H1 (cell line): ENCODE measurements around the gene CFAP58. TPM values are rescaled to one million over a fixed set of nuclear protein-coding genes. Genes with fewer than 3 reads are reported as not detected.

ENCODE experiments used
- CTCF ChIA-PET: fragments of 300-600 bp; sonication (Branson Sonifier 250); formaldehyde crosslinking; loops from one replicate; lab custom pipeline; 2021; ENCODE audit not compliant: partially characterized antibody; lab: Charles Lee
- POLR2A ChIA-PET: fragments of 300-600 bp; sonication (Branson Sonifier 250); formaldehyde crosslinking; loops from one replicate; lab custom pipeline; 2021; ENCODE audit warnings: inconsistent platforms; ENCODE audit not compliant: partially characterized antibody; lab: Charles Lee
- DNase-seq, 2 experiments: peaks; one replicate each; pipeline versions ENCODE4 v3.0.0 to v3.0.0-alpha.2; 2010 to 2022; ENCODE audit warnings: low spot score in 2 of 2, low read depth in 1 of 2, mixed read lengths in 1 of 2
- FAIRE-seq: peaks from 2 replicates; lab custom pipeline; 2011; peaks lifted over from hg19 to GRCh38; lab: Jason Lieb, UNC
- H2AFZ ChIP-seq: 2 replicates; pipeline ENCODE4 v1.8.1; 2012; ENCODE audit warnings: low read length, inconsistent platforms
- H2AK5ac ChIP-seq: 2 replicates; pipeline ENCODE4 v1.6.1; 2013; ENCODE audit warnings: low read depth, low read length
- H2BK120ac ChIP-seq: replicated peaks from 2 replicates; pipeline ENCODE3; 2013; ENCODE audit warnings: low read depth, low read length, inconsistent platforms
- H2BK12ac ChIP-seq: 2 replicates; pipeline ENCODE4 v1.6.1; 2013; ENCODE audit warnings: low read depth, low read length
- H2BK15ac ChIP-seq: 2 replicates; pipeline ENCODE4 v1.6.1; 2013; ENCODE audit warnings: low read length
- H2BK20ac ChIP-seq: 2 replicates; pipeline ENCODE4 v1.6.1; 2013; ENCODE audit warnings: low read length
- H2BK5ac ChIP-seq: 2 replicates; pipeline ENCODE4 v1.6.1; 2013; ENCODE audit warnings: low read depth, low read length
- H3K14ac ChIP-seq: 2 replicates; pipeline ENCODE4 v1.6.1; 2013; ENCODE audit warnings: inconsistent platforms; ENCODE audit not compliant: insufficient read length
- H3K18ac ChIP-seq: 2 replicates; pipeline ENCODE4 v1.6.1; 2013; ENCODE audit warnings: low read length; ENCODE audit errors: extremely low read depth
- H3K23ac ChIP-seq: 2 replicates; pipeline ENCODE4 v1.6.1; 2013; ENCODE audit warnings: inconsistent platforms; ENCODE audit not compliant: insufficient read length
- H3K23me2 ChIP-seq: 2 replicates; pipeline ENCODE4 v1.6.1; 2013; ENCODE audit warnings: low read depth, low read length
- H3K27ac ChIP-seq: 2 replicates; pipeline ENCODE4 v1.6.1; 2011; ENCODE audit warnings: low read depth, low read length, inconsistent platforms
- H3K27me3 ChIP-seq, 4 experiments: replicated peaks in 1 of 4; 1 replicate in 1 of 4; 2 replicates in 3 of 4; pipeline versions ENCODE4 v1.6.1 to v1.8.1; 2011 to 2013; ENCODE audit warnings: low read length in 3 of 4, mild to moderate bottlenecking in 3 of 4, inconsistent platforms in 2 of 4, mixed read lengths in 2 of 4, moderate library complexity in 1 of 4; ENCODE audit not compliant: control insufficient read depth in 3 of 4, insufficient read depth in 3 of 4; ENCODE audit errors: extremely low read depth in 1 of 4
- H3K36me3 ChIP-seq, 4 experiments: 2 replicates each; pipeline versions ENCODE4 v1.6.1 to v1.8.1; 2011 to 2013; ENCODE audit warnings: mild to moderate bottlenecking in 4 of 4, low read length in 3 of 4, moderate library complexity in 2 of 4, control low read depth in 1 of 4, inconsistent platforms in 1 of 4; ENCODE audit not compliant: insufficient read depth in 4 of 4, control insufficient read depth in 2 of 4
- H3K4ac ChIP-seq: replicated peaks from 2 replicates; pipeline ENCODE3; 2013; ENCODE audit warnings: low read length, low read depth, mixed read lengths, inconsistent platforms; ENCODE audit not compliant: insufficient read length
- H3K4me1 ChIP-seq, 4 experiments: replicated peaks in 1 of 4; 1 replicate in 1 of 4; 2 replicates in 3 of 4; pipeline versions ENCODE4 v1.6.1 to v1.8.1; 2011 to 2013; ENCODE audit warnings: low read length in 3 of 4, inconsistent platforms in 2 of 4, mixed read lengths in 1 of 4; ENCODE audit not compliant: insufficient read depth in 4 of 4, control insufficient read depth in 3 of 4
- H3K4me2 ChIP-seq, 2 experiments: 2 replicates each; pipeline versions ENCODE4 v1.6.1 to v1.8.1; 2011 to 2013; ENCODE audit warnings: low read depth in 2 of 2, low read length in 2 of 2, control low read depth in 1 of 2, inconsistent platforms in 1 of 2, mild to moderate bottlenecking in 1 of 2; ENCODE audit not compliant: insufficient read depth in 1 of 2
- H3K4me3 ChIP-seq, 4 experiments: fragments of 200-600, 300-600 bp in 1 of 4; sonication (generic), shearing (Covaris generic), sonication (Bioruptor Twin) in 1 of 4; 2 replicates each; pipeline versions ENCODE4 v1.5.1 to v1.8.1; 2011 to 2016; ENCODE audit warnings: low read length in 4 of 4, low read depth in 3 of 4, control low read depth in 2 of 4, inconsistent platforms in 2 of 4, mild to moderate bottlenecking in 2 of 4, mixed read lengths in 1 of 4, moderate library complexity in 1 of 4; ENCODE audit not compliant: insufficient read depth in 2 of 4; ENCODE audit errors: extremely low read depth in 1 of 4
- H3K56ac ChIP-seq: replicated peaks from 2 replicates; pipeline ENCODE3; 2013; ENCODE audit warnings: low read depth, mild to moderate bottlenecking, mixed read lengths, low read length, inconsistent platforms; ENCODE audit not compliant: insufficient read length
- H3K79me1 ChIP-seq: 2 replicates; pipeline ENCODE4 v1.6.1; 2013; ENCODE audit warnings: low read depth, low read length, control low read depth
- H3K79me2 ChIP-seq, 2 experiments: 2 replicates each; pipeline versions ENCODE4 v1.6.1 to v1.8.1; 2012 to 2013; ENCODE audit warnings: low read length in 2 of 2, mild to moderate bottlenecking in 2 of 2, inconsistent platforms in 1 of 2; ENCODE audit not compliant: insufficient read depth in 2 of 2, control insufficient read depth in 1 of 2
- H3K9ac ChIP-seq, 4 experiments: replicated peaks in 1 of 4; 1 replicate in 1 of 4; 2 replicates in 3 of 4; pipeline versions ENCODE4 v1.6.1 to v1.8.1; 2011 to 2013; ENCODE audit warnings: low read depth in 3 of 4, low read length in 3 of 4, control low read depth in 2 of 4, mild to moderate bottlenecking in 2 of 4, moderate library complexity in 2 of 4, inconsistent platforms in 1 of 4; ENCODE audit errors: extremely low read depth in 1 of 4
- H3K9me3 ChIP-seq, 2 experiments: 2 replicates each; pipeline versions ENCODE4 v1.6.1 to v1.8.1; 2012 to 2013; ENCODE audit warnings: mild to moderate bottlenecking in 2 of 2, moderate library complexity in 2 of 2, control low read depth in 1 of 2, inconsistent platforms in 1 of 2, low read depth in 1 of 2, low read length in 1 of 2, mixed read lengths in 1 of 2; ENCODE audit not compliant: insufficient read depth in 2 of 2
- H4K20me1 ChIP-seq, 2 experiments: replicated peaks in 1 of 2; 2 replicates each; pipeline versions ENCODE3 to v1.8.1; 2011 to 2013; ENCODE audit warnings: inconsistent platforms in 2 of 2, low read length in 2 of 2, mild to moderate bottlenecking in 1 of 2; ENCODE audit not compliant: insufficient read depth in 2 of 2, control insufficient read depth in 1 of 2
- H4K5ac ChIP-seq: 2 replicates; pipeline ENCODE4 v1.6.1; 2013; ENCODE audit warnings: low read length, low read depth, mixed read lengths, inconsistent platforms; ENCODE audit not compliant: insufficient read length
- H4K8ac ChIP-seq: 2 replicates; pipeline ENCODE4 v1.8.0; 2013; ENCODE audit warnings: mild to moderate bottlenecking, moderate library complexity, low read length, inconsistent platforms; ENCODE audit not compliant: insufficient read depth; ENCODE audit errors: extremely low read depth
- H4K91ac ChIP-seq: replicated peaks from 2 replicates; pipeline ENCODE3; 2013; ENCODE audit warnings: low read length, mixed read lengths, inconsistent platforms; ENCODE audit not compliant: insufficient read length
- ATF2 ChIP-seq: IDR thresholded peaks from 2 replicates; pipeline ENCODE4 v1.6.1; 2012; ENCODE audit warnings: low read length, inconsistent platforms
- CEBPB ChIP-seq: IDR thresholded peaks from 2 replicates; pipeline ENCODE4 v1.6.1; 2012; ENCODE audit warnings: low read depth, low read length
- EZH2 ChIP-seq: fragments of 200-600 bp; sonication (generic); IDR thresholded peaks from 2 replicates; pipeline ENCODE4 v1.7.1; 2012; ENCODE audit warnings: low read depth, mild to moderate bottlenecking, moderate library complexity, low read length, inconsistent platforms; ENCODE audit not compliant: severe bottlenecking
- HDAC2 ChIP-seq, 2 experiments: fragments of 300-600 bp in 1 of 2; sonication (generic) in 1 of 2; IDR thresholded peaks; 2 replicates each; pipeline ENCODE4 v1.6.1; 2011 to 2012; ENCODE audit warnings: low read depth in 2 of 2, low read length in 2 of 2, mild to moderate bottlenecking in 2 of 2, moderate library complexity in 2 of 2, borderline replicate concordance in 1 of 2, inconsistent platforms in 1 of 2
- RAD21 ChIP-seq, 2 experiments: IDR thresholded peaks in 1 of 2; conservative IDR thresholded peaks in 1 of 2; 2 replicates each; pipeline ENCODE4 v1.6.1; 2011; ENCODE audit warnings: low read depth in 2 of 2, low read length in 2 of 2, improper control_type of control experiment in 1 of 2, inconsistent platforms in 1 of 2, mild to moderate bottlenecking in 1 of 2, moderate library complexity in 1 of 2
- RBBP5 ChIP-seq: IDR thresholded peaks from 2 replicates; pipeline ENCODE4 v1.7.1; 2012; ENCODE audit warnings: low read depth, mild to moderate bottlenecking, inconsistent platforms, low read length, moderate library complexity, borderline replicate concordance
- RNF2 ChIP-seq: fragments of 200-900, 300-1000 bp; sonication (generic); IDR thresholded peaks from 2 replicates; pipeline ENCODE4 v1.7.1; 2016; ENCODE audit warnings: borderline replicate concordance, low read depth, mild to moderate bottlenecking, antibody characterized with exemption, low read length; ENCODE audit not compliant: poor library complexity, severe bottlenecking; ENCODE audit errors: missing control alignments
- SIN3A ChIP-seq, 2 experiments: IDR thresholded peaks in 1 of 2; conservative IDR thresholded peaks in 1 of 2; 2 replicates each; pipeline ENCODE4 v1.6.1; 2011 to 2012; ENCODE audit warnings: low read length in 2 of 2, improper control_type of control experiment in 1 of 2, low read depth in 1 of 2, mild to moderate bottlenecking in 1 of 2
- YY1 ChIP-seq: IDR thresholded peaks from 2 replicates; pipeline ENCODE4 v1.6.1; 2011; ENCODE audit warnings: low read depth, mild to moderate bottlenecking, low read length
- ZNF274 ChIP-seq: IDR thresholded peaks from 2 replicates; pipeline ENCODE4 v1.7.0; 2012; ENCODE audit warnings: low read length, borderline replicate concordance; ENCODE audit errors: extremely low read depth
- WGBS, 2 experiments: shearing (Covaris generic) in 1 of 2; methylation state at CpG; one replicate each; pipeline versions ENCODE4 v1.1.6 to v1.1.7; 2013 to 2015; ENCODE audit warnings: low lambda C conversion rate in 2 of 2, mixed read lengths in 2 of 2, inconsistent platforms in 1 of 2, low coverage in 1 of 2, missing lambda C conversion rate in 1 of 2; ENCODE audit not compliant: insufficient replicate concordance in 2 of 2, insufficient coverage in 1 of 2, insufficient read length in 1 of 2; ENCODE audit errors: extremely low coverage in 1 of 2, missing lambda C conversion rate in 1 of 2; 5-methylcytosine and 5-hydroxymethylcytosine counted together
- polyA plus RNA-seq, 7 experiments: library from polyadenylated mRNA; depleted of rRNA in 3 of 7; stranded (reverse) in 5 of 7; unstranded in 2 of 7; fragments of >200 nt in 5 of 7; fragments of 200-250 nt in 2 of 7; gene quantifications; 1 replicate in 5 of 7; 2 replicates in 1 of 7; 4 replicates in 1 of 7; pipeline versions ENCODE4 v1.2.1 to v1.2.3, GENCODE V29; 2011 to 2013; ENCODE audit warnings: missing spikeins in 2 of 7, mixed read lengths in 2 of 7
- total RNA-seq: library from RNA; stranded (reverse); fragmentation: NEBNext Ultra II Directional; extraction: Animal tissue kit (Norgen Biotek cat#: 25700); gene quantifications from 2 replicates; pipeline ENCODE4 v1.2.1, GENCODE V29; 2021

CFAP58 gene
- total and polyA plus RNA-seq, 2 of the 8 experiments (the other 6 are each of a cell fraction or from before 2014, with no cell fraction given), result 0.32 to 0.71 TPM

DNA sequence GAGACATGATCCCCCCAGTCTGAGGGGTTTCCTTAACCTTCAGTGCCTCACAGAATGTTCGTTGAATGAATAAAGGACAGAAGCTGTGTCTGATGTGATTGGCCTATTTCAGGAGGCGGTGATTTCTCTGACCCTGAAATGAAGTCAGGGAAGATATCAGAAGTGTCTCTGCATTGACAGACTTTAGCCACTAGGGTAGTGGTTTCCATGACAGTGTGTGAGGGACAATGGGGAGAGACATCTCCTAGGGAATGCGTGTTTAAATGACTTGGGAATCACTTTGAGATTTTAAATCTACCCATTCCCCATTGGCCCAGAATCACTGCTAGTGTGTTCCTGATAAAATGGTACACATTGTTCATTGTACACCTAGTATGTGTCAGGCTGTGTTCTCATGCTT is 132.0 kb downstream of the CFAP58 start:
- Histone ChIP-seq H2AFZ (no peak overlapping the region), H3K79me2 (no peaks in the 10 kb centered on the region), H3K4me1 (0 out of 7 replicates have a peak, but pooled peaks cover 0 to 2% (median 1%) of the 10 kb centered on the region in 4 experiments), H4K91ac (no peak overlapping the region), H3K79me1 (no peaks in the 10 kb centered on the region), H4K5ac (no peak overlapping the region), H2BK20ac (no peak overlapping the region), H3K56ac (no peak overlapping the region), H3K9me3 (no peaks in the 10 kb centered on the region), H3K23me2 (no peaks in the 10 kb centered on the region), H3K18ac (no peak overlapping the region), H3K4ac (no peak overlapping the region), H3K36me3 (no peaks in the 10 kb centered on the region), H2BK12ac (no peak overlapping the region), H2BK5ac (no peak overlapping the region), H3K27ac (no peak overlapping the region), H3K9ac (no peak overlapping the region), H2BK120ac (no peak overlapping the region), H3K4me3 (no peak overlapping the region), H4K8ac (no peak overlapping the region), H2BK15ac (no peak overlapping the region), H3K4me2 (no peak overlapping the region), H3K27me3 (no peaks in the 10 kb centered on the region), H2AK5ac (no peak overlapping the region), H3K23ac (no peak overlapping the region), H4K20me1 (no peaks in the 10 kb centered on the region), H3K14ac (no peak overlapping the region)
- 82% methylated on average over 3 of the region's 3 CpGs; no CpG with 5 or more reads in 1 of the 2 experiments for WGBS, 2 experiments
- ChIA-PET CTCF (interaction anchor here (0.6 to 2.4 kb wide), 16 partner anchors 8 to 211 kb away, joined by 3 to 21 read pairs (median 4); no protein-coding TSS in a partner anchor), POLR2A (no interaction called here)
- FAIRE-seq (peak; percentile 80), DNase-seq (no peak)
- TF ChIP-seq RNF2, result no peak
- TF ChIP-seq YY1, result 0 out of 2 replicates have a peak, but pooled peaks have one; percentile 26
- no peak for TF ChIP-seq ATF2
- TF ChIP-seq EZH2, result no peak
- no peak for TF ChIP-seq CEBPB
- no peak for TF ChIP-seq RBBP5
- no peak for TF ChIP-seq SIN3A (conservative IDR thresholded peaks at IDR 0.05 in 1 of 2, IDR thresholded peaks at IDR 0.05 in 1 of 2; ENCODE audit: low read depth in 1 of 2, low read length in 2 of 2)
- TF ChIP-seq HDAC2 (IDR thresholded peaks at IDR 0.05; ENCODE audit: borderline replicate concordance in 1 of 2, low read depth in 2 of 2, low read length in 2 of 2), result no peak
- peak; percentile 8 to 31; a peak in 2 of 4 replicates for TF ChIP-seq RAD21 (IDR thresholded peaks at IDR 0.05 in 1 of 2, conservative IDR thresholded peaks at IDR 0.05 in 1 of 2; ENCODE audit: low read depth in 2 of 2, low read length in 2 of 2)
- TF ChIP-seq ZNF274, result no peak
